NT2/D1 (cell line): ENCODE measurements around the gene GPR62.

Experiments used
- DNase-seq: peaks from one replicate; pipeline ENCODE4 v3.0.0-alpha.2; 2011; ENCODE audit warnings: low read depth, low spot score
- H3K27me3 ChIP-seq: 2 replicates; pipeline ENCODE4 v1.6.0; 2011; ENCODE audit warnings: mild to moderate bottlenecking; ENCODE audit not compliant: insufficient read length, insufficient read depth
- H3K36me3 ChIP-seq: 2 replicates; pipeline ENCODE4 v1.6.1; 2011; ENCODE audit warnings: mild to moderate bottlenecking, low read length, mixed read lengths; ENCODE audit not compliant: insufficient read depth, insufficient read length
- H3K4me1 ChIP-seq: 2 replicates; pipeline ENCODE4 v1.5.1; 2011; ENCODE audit not compliant: insufficient read depth, insufficient read length
- H3K4me3 ChIP-seq: 2 replicates; pipeline ENCODE4 v1.5.1; 2011; ENCODE audit warnings: low read depth; ENCODE audit not compliant: insufficient read length
- H3K9ac ChIP-seq: 2 replicates; pipeline ENCODE4 v1.6.0; 2011; ENCODE audit warnings: low read depth; ENCODE audit not compliant: insufficient read length
- H3K9me3 ChIP-seq: 2 replicates; pipeline ENCODE4 v1.5.1; 2011; ENCODE audit warnings: mild to moderate bottlenecking, low read length; ENCODE audit not compliant: insufficient read depth
- SUZ12 ChIP-seq: IDR thresholded peaks from 2 replicates; pipeline ENCODE4 v1.6.1; 2011; ENCODE audit not compliant: insufficient read length, insufficient read depth; ENCODE audit errors: extremely low read depth
- YY1 ChIP-seq: IDR thresholded peaks from 2 replicates; pipeline ENCODE4 v1.6.1; 2011; ENCODE audit not compliant: insufficient read length, insufficient read depth
- ZNF274 ChIP-seq: IDR thresholded peaks from 2 replicates; pipeline ENCODE4 v1.6.1; 2011; ENCODE audit warnings: mild to moderate bottlenecking, low read depth, low read length

GPR62 gene

GRCh38 chr3:51966486-51966885, 11.3 kb downstream of the GPR62 start:
- no peak for DNase-seq
- Histone ChIP-seq H3K9ac (peak overlapping the region; percentile 84), H3K4me1 (peaks cover 52% of the 10 kb centered on the region)

GRCh38 chr3:51966922-51967383, 11.8 kb downstream of the GPR62 start:
- Histone ChIP-seq H3K4me1 (peaks cover 52% of the 10 kb centered on the region), H3K9ac (peak overlapping the region; percentile 84), H3K4me3 (peak overlapping the region; percentile 68), H3K36me3 (peaks cover 40% of the 10 kb centered on the region), H3K9me3 (no peaks in the 10 kb centered on the region), H3K27me3 (no peaks in the 10 kb centered on the region)
- TF ChIP-seq SUZ12 (no peak), ZNF274 (no peak), YY1 (no peak)
- DNase-seq: no peak

More at GRCh38 chr3:51966486-51966885, 11.3 kb downstream of the GPR62 start:
- Histone ChIP-seq H3K27me3 (no peaks in the 10 kb centered on the region), H3K9me3 (no peaks in the 10 kb centered on the region), H3K36me3 (peaks cover 40% of the 10 kb centered on the region), H3K4me3 (peak overlapping the region; percentile 68)
- TF ChIP-seq ZNF274: no peak
- no peak for TF ChIP-seq SUZ12
- no peak for TF ChIP-seq YY1

GRCh38 chr3:51967384-51968169, 12.4 kb downstream of the GPR62 start, which contains the start of gene PCBP4:
Gene PCBP4 (minus strand): TSS chr3:51967454. CDS start chr3:51961240, 6,214 bp downstream.
- Histone ChIP-seq H3K9ac (peak within 1 kb of the TSS; percentile 94), H3K36me3 (peaks cover 37% of the 10 kb centered on the region), H3K27me3 (no peaks in the 10 kb centered on the region), H3K4me3 (peak within 1 kb of the TSS; percentile 68), H3K4me1 (peaks cover 52% of the 10 kb centered on the region), H3K9me3 (no peaks in the 10 kb centered on the region)
- no peak for DNase-seq
- TF ChIP-seq ZNF274 (no peak), SUZ12 (no peak), YY1 (no peak)

- Histone ChIP-seq H3K36me3 (peaks cover 30% of the 10 kb centered on the region), H3K4me3 (peak overlapping the region; percentile 67), H3K9ac (peak overlapping the region; percentile 94), H3K9me3 (no peaks in the 10 kb centered on the region), H3K4me1 (peaks cover 46% of the 10 kb centered on the region), H3K27me3 (no peaks in the 10 kb centered on the region)
- no peak for DNase-seq
- TF ChIP-seq YY1 (no peak), SUZ12 (no peak), ZNF274 (no peak)
Observed at GRCh38 chr3:51968170-51968775, 13.1 kb downstream of the GPR62 start.

- Histone ChIP-seq H3K9me3 (no peaks in the 10 kb centered on the region), H3K36me3 (peaks cover 28% of the 10 kb centered on the region), H3K27me3 (peaks cover 1% of the 10 kb centered on the region), H3K4me1 (peaks cover 47% of the 10 kb centered on the region), H3K9ac (peak overlapping the region; percentile 14), H3K4me3 (no peak overlapping the region)
- TF ChIP-seq SUZ12: no peak
- no peak for TF ChIP-seq ZNF274
- TF ChIP-seq YY1: no peak
- no peak for DNase-seq
Observed at GRCh38 chr3:51968883-51969678, 13.9 kb downstream of the GPR62 start.

- DNase-seq: no peak
- H3K9me3 ChIP-seq: no peaks in the 10 kb centered on the region
- H3K4me1 ChIP-seq: peaks cover 46% of the 10 kb centered on the region
- H3K4me3 ChIP-seq: no peak overlapping the region
- peaks cover 8% of the 10 kb centered on the region for H3K27me3 ChIP-seq
- TF ChIP-seq YY1 (no peak), SUZ12 (no peak), ZNF274 (no peak)
- H3K9ac ChIP-seq: no peak overlapping the region
- peaks cover 28% of the 10 kb centered on the region for H3K36me3 ChIP-seq
Observed at GRCh38 chr3:51969841-51970240, 14.7 kb downstream of the GPR62 start.

GRCh38 chr3:51970606-51971300, 15.6 kb downstream of the GPR62 start:
- H3K4me3 ChIP-seq: peak overlapping the region; percentile 6
- H3K36me3 ChIP-seq: peaks cover 27% of the 10 kb centered on the region
- peaks cover 17% of the 10 kb centered on the region for H3K27me3 ChIP-seq
- DNase-seq: no peak
- peak overlapping the region; percentile 3 for H3K9ac ChIP-seq
- peaks cover 43% of the 10 kb centered on the region for H3K4me1 ChIP-seq
- TF ChIP-seq ZNF274 (no peak), SUZ12 (no peak), YY1 (no peak)
- no peaks in the 10 kb centered on the region for H3K9me3 ChIP-seq
